Osteocyte (in vitro differentiated cells): ENCODE data around the gene C16orf89. TPM values are rescaled to one million over a fixed set of nuclear protein-coding genes. Genes with fewer than 3 reads are reported as not detected.
"Not testable (repeated sequence)": the region's sequence is repeated elsewhere in the genome, so short reads cannot be mapped to it uniquely, and the experiment has no call there.

Source experiments
- DNase-seq: peaks from one replicate; pipeline ENCODE4 v3.0.0; 2021; ENCODE audit warnings: mixed read lengths; ENCODE audit not compliant: unreplicated experiment; ENCODE audit errors: extremely low spot score
- H3K27ac Mint-ChIP-seq: one replicate; pipeline ENCODE4 v1.8.0; 2021; ENCODE audit warnings: mild to moderate bottlenecking, mixed read lengths; ENCODE audit not compliant: unreplicated experiment
- H3K27me3 Mint-ChIP-seq: one replicate; pipeline ENCODE4 v1.8.0; 2021; ENCODE audit warnings: mixed read lengths; ENCODE audit not compliant: unreplicated experiment
- H3K36me3 Mint-ChIP-seq: one replicate; pipeline ENCODE4 v1.8.0; 2021; ENCODE audit warnings: mixed read lengths; ENCODE audit not compliant: unreplicated experiment
- H3K4me1 Mint-ChIP-seq: one replicate; pipeline ENCODE4 v1.8.0; 2021; ENCODE audit warnings: mixed read lengths; ENCODE audit not compliant: unreplicated experiment
- H3K4me3 Mint-ChIP-seq: one replicate; pipeline ENCODE4 v1.8.0; 2021; ENCODE audit warnings: mild to moderate bottlenecking, moderate library complexity, mixed read lengths; ENCODE audit not compliant: unreplicated experiment
- H3K9me3 Mint-ChIP-seq: one replicate; pipeline ENCODE4 v1.8.0; 2021; ENCODE audit warnings: mixed read lengths; ENCODE audit not compliant: unreplicated experiment
- total RNA-seq: library from RNA; stranded (reverse); gene quantifications from 2 replicates; pipeline ENCODE4 v1.2.1, GENCODE V29; 2021
- TF ChIP-seq, protein P1 (sequence below): fragments of 200-600 bp; sonication (generic); IDR thresholded peaks from 2 replicates; pipeline ENCODE4 v1.5.0; 2021; ENCODE audit warnings: antibody characterized with exemption, mild to moderate bottlenecking, moderate library complexity

C16orf89 gene
- total RNA-seq, 1 donor from 2014 or later: not detected

DNA sequence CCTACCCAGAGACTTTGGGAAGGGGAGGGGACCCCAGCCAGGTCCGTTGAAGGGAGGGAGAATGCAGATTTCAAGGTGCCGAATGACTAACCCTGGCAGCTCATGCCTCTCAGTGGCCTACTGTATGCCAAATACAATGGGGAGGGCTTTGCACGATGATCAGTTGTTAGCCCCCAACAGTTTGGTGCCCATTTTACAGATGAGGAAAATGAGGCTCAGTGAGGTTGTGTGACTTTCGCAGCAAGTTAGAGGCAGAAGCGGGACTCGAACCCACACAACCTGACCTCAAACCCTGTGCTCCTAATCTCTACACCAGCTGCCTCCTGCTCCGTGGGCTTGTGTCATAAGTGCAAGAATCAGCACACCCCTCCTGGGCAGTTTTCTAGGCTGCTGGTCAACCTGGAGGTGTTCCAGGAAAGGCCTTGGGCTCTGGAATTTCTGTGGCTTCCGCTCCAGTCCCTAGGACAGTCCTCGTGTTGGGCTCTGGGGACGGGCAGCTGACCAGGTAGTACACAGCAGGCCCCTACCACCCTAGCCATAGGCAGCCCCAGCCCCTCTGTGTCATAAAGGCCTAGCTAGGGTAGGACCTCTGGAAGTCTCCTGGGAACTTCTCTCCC, 20.1 kb downstream of the C16orf89 start:
- Mint-ChIP-seq H3K27ac (no peak overlapping the region), H3K4me3 (no peak overlapping the region), H3K9me3 (no peaks in the 10 kb centered on the region), H3K4me1 (no peaks in the 10 kb centered on the region), H3K36me3 (no peaks in the 10 kb centered on the region), H3K27me3 (peaks cover 34% of the 10 kb centered on the region)
- DNase-seq: no peak
- TF ChIP-seq, protein P1, sequence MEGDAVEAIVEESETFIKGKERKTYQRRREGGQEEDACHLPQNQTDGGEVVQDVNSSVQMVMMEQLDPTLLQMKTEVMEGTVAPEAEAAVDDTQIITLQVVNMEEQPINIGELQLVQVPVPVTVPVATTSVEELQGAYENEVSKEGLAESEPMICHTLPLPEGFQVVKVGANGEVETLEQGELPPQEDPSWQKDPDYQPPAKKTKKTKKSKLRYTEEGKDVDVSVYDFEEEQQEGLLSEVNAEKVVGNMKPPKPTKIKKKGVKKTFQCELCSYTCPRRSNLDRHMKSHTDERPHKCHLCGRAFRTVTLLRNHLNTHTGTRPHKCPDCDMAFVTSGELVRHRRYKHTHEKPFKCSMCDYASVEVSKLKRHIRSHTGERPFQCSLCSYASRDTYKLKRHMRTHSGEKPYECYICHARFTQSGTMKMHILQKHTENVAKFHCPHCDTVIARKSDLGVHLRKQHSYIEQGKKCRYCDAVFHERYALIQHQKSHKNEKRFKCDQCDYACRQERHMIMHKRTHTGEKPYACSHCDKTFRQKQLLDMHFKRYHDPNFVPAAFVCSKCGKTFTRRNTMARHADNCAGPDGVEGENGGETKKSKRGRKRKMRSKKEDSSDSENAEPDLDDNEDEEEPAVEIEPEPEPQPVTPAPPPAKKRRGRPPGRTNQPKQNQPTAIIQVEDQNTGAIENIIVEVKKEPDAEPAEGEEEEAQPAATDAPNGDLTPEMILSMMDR: no peak

DNA sequence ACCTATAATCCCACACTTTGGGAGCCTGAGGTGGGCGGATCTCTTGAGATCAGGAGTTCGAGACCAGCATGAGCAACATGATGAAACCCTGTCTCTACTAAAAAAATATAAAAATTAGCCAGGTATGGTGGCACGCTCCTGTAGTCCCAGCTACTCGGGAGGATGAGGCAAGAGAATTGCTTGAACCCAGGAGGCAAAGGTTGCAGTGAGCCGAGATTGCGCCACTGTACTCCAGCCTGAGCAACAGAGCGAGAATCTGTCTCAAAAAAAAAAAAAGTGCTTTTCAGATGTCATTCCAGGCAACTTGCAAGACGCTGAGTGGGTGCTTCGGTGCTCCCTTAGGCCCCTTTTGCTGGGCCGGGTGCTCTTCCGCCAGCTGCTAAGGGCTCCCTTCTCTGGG, 21.2 kb downstream of the C16orf89 start:
- not testable (repeated sequence) for H3K9me3 Mint-ChIP-seq, H3K4me1 Mint-ChIP-seq, H3K4me3 Mint-ChIP-seq, DNase-seq, H3K36me3 Mint-ChIP-seq, H3K27ac Mint-ChIP-seq
- H3K27me3 Mint-ChIP-seq: peaks cover 27% of the 10 kb centered on the region

DNA sequence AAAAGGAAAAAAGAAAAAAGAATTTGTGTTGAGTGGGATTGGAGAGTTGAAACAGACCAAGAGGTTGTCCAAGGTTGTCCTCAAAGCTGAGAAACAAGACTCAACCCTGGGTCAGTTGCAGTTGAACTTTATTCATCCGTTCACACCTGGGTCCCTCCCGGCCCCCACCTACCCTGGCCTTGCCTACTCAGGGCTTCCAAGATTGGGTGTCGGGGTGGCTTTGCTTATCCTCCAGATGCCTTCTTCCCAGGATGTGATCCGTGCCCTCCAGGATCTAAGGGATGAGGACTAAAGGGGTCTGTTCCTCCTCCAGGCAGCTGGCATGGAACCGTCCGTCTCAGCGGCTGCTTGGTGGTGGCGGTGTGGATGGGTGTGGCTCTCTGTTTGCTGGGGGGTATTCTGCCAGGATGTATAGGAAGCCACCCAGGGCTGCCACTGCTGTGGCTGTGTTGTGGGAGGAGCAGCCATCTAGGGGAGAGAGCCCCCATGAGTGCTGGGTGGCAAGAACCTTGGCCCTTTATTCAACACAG, 21.7 kb downstream of the C16orf89 start:
- Mint-ChIP-seq H3K27me3 (peaks cover 25% of the 10 kb centered on the region), H3K4me1 (no peaks in the 10 kb centered on the region), H3K4me3 (no peak overlapping the region), H3K36me3 (no peaks in the 10 kb centered on the region), H3K9me3 (no peaks in the 10 kb centered on the region), H3K27ac (no peak overlapping the region)
- DNase-seq: no peak
- TF ChIP-seq, protein P1: no peak

DNA sequence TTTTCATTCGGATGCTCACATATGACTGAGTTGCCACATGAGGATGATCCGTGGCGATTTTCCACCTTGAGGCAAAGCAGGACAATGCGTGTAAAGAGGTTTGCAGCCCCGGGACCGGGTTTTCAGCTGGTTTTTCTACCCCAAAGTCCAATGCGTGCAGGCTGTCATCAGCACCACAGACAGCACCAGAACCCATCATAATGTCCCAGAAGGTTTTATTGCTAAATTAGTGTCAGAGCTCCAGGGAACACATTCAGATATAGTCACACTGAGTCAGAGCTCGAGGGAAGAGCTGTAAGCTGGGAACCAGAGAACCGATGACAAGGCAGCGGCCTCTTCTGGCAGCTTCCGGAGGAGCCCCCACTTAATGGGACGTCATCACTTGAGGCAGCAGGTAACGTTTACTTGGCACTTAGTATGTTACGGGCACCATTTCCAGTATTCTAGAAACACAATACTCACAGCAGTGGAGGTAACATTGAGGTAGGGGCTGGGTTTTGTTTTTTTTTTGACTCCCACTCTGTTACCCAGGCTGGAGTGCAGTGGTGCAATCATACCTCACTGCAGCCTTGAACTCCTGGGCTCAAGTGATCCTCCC, 23.1 kb downstream of the C16orf89 start:
- H3K27ac Mint-ChIP-seq: no peak overlapping the region
- no peak for DNase-seq
- H3K27me3 Mint-ChIP-seq: peaks cover 15% of the 10 kb centered on the region
- no peak overlapping the region for H3K4me3 Mint-ChIP-seq
- no peaks in the 10 kb centered on the region for H3K9me3 Mint-ChIP-seq
- TF ChIP-seq, protein P1: no peak
- no peaks in the 10 kb centered on the region for H3K36me3 Mint-ChIP-seq
- H3K4me1 Mint-ChIP-seq: no peaks in the 10 kb centered on the region

DNA sequence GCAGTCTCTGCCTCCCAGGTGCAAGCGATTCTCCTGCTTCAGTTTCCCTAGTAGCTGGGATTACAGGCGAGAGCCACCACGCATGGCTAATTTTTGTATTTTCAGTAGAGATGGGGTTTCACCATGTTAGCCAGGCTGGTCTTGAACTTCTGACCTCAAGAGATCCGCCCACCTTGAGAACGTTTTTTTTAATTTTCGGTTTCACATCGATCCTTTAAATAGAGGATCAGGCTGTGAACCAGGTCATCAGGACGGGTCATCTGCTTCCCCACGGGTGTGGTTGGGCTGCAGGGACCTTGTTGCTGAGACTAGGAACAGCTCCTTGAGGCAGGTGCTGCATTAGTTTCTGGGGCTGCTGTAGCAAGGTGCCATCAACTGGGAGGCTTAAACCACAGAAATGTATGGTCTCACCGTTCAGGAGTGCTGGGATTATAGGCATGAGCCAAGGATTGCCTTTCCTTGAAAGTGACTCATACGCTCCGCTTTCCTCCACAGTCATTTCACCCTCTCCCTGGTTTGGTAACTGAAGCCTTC, 24.1 kb downstream of the C16orf89 start:
- H3K9me3 Mint-ChIP-seq: no peaks in the 10 kb centered on the region
- H3K27me3 Mint-ChIP-seq: peaks cover 13% of the 10 kb centered on the region

More for the DNA sequence above, 24.1 kb downstream of the C16orf89 start:
- TF ChIP-seq, protein P1: no peak
- no peak for DNase-seq
- Mint-ChIP-seq H3K36me3 (no peaks in the 10 kb centered on the region), H3K4me1 (no peaks in the 10 kb centered on the region), H3K27ac (no peak overlapping the region), H3K4me3 (no peak overlapping the region)
